Activated naive CD4-positive, alpha-beta T cell treated with Interleukin-2 at 50 U/mL for 16 hours (primary cell): ENCODE measurements around the gene MLH3.

Source experiments
- DNase-seq: peaks from one replicate; pipeline ENCODE4 v3.0.0-alpha.2; 2020

The MLH3 gene

GRCh38 chr14:74981833-74982232, 69.4 kb downstream of the MLH3 start:
- no peak for DNase-seq

- no peak for DNase-seq
Observed at GRCh38 chr14:74981462-74981782, 69.8 kb downstream of the MLH3 start.

- no peak for DNase-seq
Observed at GRCh38 chr14:74980731-74981461, 70.4 kb downstream of the MLH3 start.

GRCh38 chr14:74980398-74980730, 70.9 kb downstream of the MLH3 start:
- no peak for DNase-seq

- no peak for DNase-seq
Observed at GRCh38 chr14:74979442-74980397, 71.5 kb downstream of the MLH3 start.

GRCh38 chr14:74979029-74979428, 72.2 kb downstream of the MLH3 start:
- no peak for DNase-seq

GRCh38 chr14:74978416-74978947, 72.8 kb downstream of the MLH3 start:
- DNase-seq = no peak

- no peak for DNase-seq
Observed at GRCh38 chr14:74977901-74978385, 73.3 kb downstream of the MLH3 start.

- DNase-seq = no peak
Observed at GRCh38 chr14:74977164-74977900, 73.9 kb downstream of the MLH3 start.

GRCh38 chr14:74976264-74977113, 74.8 kb downstream of the MLH3 start:
- DNase-seq = no peak

GRCh38 chr14:74975059-74975810, 76.0 kb downstream of the MLH3 start:
- DNase-seq = no peak

- no peak for DNase-seq
Observed at GRCh38 chr14:74974364-74975058, 76.8 kb downstream of the MLH3 start.

- no peak for DNase-seq
Observed at GRCh38 chr14:74973905-74974363, 77.3 kb downstream of the MLH3 start.

GRCh38 chr14:74973003-74973653, 78.1 kb downstream of the MLH3 start:
- DNase-seq = no peak

GRCh38 chr14:74968811-74969210, 82.5 kb downstream of the MLH3 start:
- DNase-seq = no peak

- DNase-seq = no peak
Observed at GRCh38 chr14:74965486-74966153, 85.6 kb downstream of the MLH3 start.

GRCh38 chr14:74964787-74965485, 86.3 kb downstream of the MLH3 start:
- DNase-seq = no peak
